ENCODE measurements around the gene SHANK3.

DNA sequence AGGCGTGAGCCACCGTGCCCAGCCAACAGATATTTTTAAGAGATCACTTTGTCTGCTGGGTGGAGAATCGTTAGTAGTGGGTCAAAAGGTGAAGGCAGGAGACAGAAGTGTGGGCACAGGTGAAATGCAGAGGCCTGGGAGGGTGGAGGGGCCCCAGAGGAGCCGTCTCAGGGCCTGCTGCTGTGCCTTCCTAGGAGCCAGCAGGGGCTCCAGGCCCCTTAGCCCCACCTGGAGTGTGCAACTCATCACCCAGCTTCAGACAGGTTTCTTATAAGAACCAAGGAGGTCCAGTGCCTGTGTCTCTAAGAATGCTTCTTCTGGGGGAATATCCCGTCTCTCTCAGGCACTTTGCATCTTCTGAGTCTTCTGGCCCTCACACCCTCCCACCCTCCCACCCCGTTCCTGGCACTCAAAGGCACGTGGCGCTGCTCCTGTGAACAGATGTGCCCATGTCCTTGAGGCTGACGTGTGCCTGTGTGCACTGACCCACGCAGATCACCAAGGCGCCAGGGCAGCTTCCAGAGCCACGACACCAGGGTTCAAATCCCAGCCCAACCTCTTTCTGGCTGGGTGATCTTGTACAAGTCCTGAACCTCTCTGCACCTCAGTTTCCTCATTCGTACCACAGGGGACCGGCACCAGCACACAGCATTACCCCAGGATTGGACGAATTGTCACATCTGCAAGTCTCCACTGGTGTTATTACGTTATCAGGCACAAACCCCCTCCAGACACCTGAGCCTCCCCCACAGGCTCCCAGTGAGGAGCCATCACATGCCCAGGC, 48.1 kb upstream of the SHANK3 start:
- TF ChIP-seq, protein P1, sequence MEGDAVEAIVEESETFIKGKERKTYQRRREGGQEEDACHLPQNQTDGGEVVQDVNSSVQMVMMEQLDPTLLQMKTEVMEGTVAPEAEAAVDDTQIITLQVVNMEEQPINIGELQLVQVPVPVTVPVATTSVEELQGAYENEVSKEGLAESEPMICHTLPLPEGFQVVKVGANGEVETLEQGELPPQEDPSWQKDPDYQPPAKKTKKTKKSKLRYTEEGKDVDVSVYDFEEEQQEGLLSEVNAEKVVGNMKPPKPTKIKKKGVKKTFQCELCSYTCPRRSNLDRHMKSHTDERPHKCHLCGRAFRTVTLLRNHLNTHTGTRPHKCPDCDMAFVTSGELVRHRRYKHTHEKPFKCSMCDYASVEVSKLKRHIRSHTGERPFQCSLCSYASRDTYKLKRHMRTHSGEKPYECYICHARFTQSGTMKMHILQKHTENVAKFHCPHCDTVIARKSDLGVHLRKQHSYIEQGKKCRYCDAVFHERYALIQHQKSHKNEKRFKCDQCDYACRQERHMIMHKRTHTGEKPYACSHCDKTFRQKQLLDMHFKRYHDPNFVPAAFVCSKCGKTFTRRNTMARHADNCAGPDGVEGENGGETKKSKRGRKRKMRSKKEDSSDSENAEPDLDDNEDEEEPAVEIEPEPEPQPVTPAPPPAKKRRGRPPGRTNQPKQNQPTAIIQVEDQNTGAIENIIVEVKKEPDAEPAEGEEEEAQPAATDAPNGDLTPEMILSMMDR (IDR thresholded peaks at IDR 0.05; ENCODE audit: low read depth, low read length) = no peak
- TF ChIP-seq MYC (IDR thresholded peaks at IDR 0.05; ENCODE audit: low read depth, low read length) = no peak

All from NB4 (cell line).